ENCODE results near the gene ID3. TPM values are rescaled to one million over a fixed set of nuclear protein-coding genes. Genes with fewer than 3 reads are reported as not detected.

ID3 gene
- total RNA-seq, 2 experiments from 2014 or later: 14.4 to 34.2 TPM

GRCh38 chr1:23581219-23581618, 21.9 kb upstream of the ID3 start:
- CTCF ChIA-PET: interaction anchor here (0.9 to 3.4 kb wide), 3 partner anchors 23 to 55 kb away, joined by 3 to 25 read pairs (median 3); no protein-coding TSS in a partner anchor
- Mint-ChIP-seq H3K4me3 (no peak overlapping the region), H3K36me3 (no peaks in the 10 kb centered on the region), H3K9me3 (ENCODE audit: low read depth) (no peaks in the 10 kb centered on the region), H3K27ac (no peak overlapping the region), H3K4me1 (peaks cover 27% of the 10 kb centered on the region), H3K27me3 (peaks cover 5% of the 10 kb centered on the region)
- DNase-seq: no peak
- ATAC-seq: no peak

GRCh38 chr1:23578997-23579363, 19.7 kb upstream of the ID3 start:
- CTCF ChIA-PET: interaction anchor here (3.4 kb wide), 1 partner anchor 57 kb away, joined by 25 read pairs; no protein-coding TSS in a partner anchor
- Mint-ChIP-seq H3K4me1 (peaks cover 27% of the 10 kb centered on the region), H3K9me3 (ENCODE audit: low read depth) (no peaks in the 10 kb centered on the region), H3K4me3 (no peak overlapping the region), H3K36me3 (no peaks in the 10 kb centered on the region), H3K27me3 (no peaks in the 10 kb centered on the region), H3K27ac (no peak overlapping the region)
- ATAC-seq (no peak), DNase-seq (no peak)

GRCh38 chr1:23578311-23578996, 19.2 kb upstream of the ID3 start:
- DNase-seq (no peak), ATAC-seq (peak; percentile 48)
- H3K27me3 Mint-ChIP-seq: no peaks in the 10 kb centered on the region
- no peaks in the 10 kb centered on the region for H3K36me3 Mint-ChIP-seq
- CTCF ChIA-PET: interaction anchor here (1.5 to 6.1 kb wide), 6 partner anchors 20 to 58 kb away, joined by 4 to 71 read pairs (median 10); partner anchors contain the start of gene ID3
- H3K9me3 Mint-ChIP-seq (ENCODE audit: low read depth): no peaks in the 10 kb centered on the region
- H3K27ac Mint-ChIP-seq: peak overlapping the region; percentile 74
- peak overlapping the region; percentile 1 for H3K4me3 Mint-ChIP-seq
- peaks cover 27% of the 10 kb centered on the region for H3K4me1 Mint-ChIP-seq

DNA sequence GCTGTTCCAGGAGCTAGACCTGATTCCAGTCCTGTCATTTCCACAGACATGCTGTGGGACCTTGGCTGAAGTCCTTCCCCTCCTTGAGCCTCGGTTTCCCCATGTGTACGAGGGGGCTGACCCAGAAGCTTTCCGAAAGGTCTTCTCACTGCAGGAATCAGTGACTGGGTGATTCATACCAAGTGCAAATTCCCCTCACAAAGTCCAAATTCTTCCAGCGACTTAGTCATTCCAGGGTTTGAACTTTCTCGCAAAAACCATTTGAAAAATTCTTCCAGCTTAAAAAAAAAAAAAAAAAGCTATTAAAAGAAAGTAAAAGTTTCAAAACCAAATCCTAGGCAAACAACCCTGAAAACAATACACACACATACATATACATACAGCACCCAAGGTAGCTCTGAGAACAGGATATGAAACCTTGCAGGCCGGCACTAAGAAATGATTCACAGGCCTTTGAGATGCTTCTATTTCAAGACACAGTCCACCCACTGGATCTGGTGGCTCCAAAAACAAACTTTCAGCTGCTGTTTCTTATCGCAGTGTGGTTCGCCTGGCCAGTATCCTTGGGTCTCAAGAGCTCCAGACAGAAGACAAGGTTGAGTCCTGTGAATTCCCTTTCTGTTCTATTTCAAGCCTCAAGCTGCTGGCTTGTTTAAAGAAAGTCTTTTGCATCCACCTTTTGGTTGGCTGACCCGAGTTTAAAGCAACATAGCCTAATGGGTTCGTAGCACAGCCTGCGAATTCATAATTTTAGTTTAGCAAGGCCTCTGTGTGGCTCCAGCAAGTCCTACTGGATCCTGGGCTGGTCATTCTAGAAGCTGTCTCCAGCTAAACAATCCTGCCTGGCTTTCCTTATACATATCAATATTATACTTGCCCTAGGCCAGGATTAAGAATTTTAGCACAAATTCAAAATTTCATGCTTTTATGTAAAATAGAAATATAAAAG, 18.0 kb upstream of the ID3 start:
- no peaks in the 10 kb centered on the region for H3K36me3 Mint-ChIP-seq
- H3K27ac Mint-ChIP-seq: peak overlapping the region; percentile 84
- H3K9me3 Mint-ChIP-seq (ENCODE audit: low read depth): no peaks in the 10 kb centered on the region
- DNase-seq: peak; percentile 72
- no peaks in the 10 kb centered on the region for H3K27me3 Mint-ChIP-seq
- peaks cover 27% of the 10 kb centered on the region for H3K4me1 Mint-ChIP-seq
- ATAC-seq: peak; percentile 95
- peak overlapping the region; percentile 20 for H3K4me3 Mint-ChIP-seq
- CTCF ChIA-PET: interaction anchor here (0.7 to 6.1 kb wide), 17 partner anchors 11 to 80 kb away, joined by 3 to 71 read pairs (median 5); partner anchors contain the start of gene ID3

- Mint-ChIP-seq H3K4me3 (no peak overlapping the region), H3K27ac (peak overlapping the region; percentile 31)
- ATAC-seq: no peak
Measured at GRCh38 chr1:23576338-23577055, 17.2 kb upstream of the ID3 start.

GRCh38 chr1:23575226-23575810, 16.0 kb upstream of the ID3 start:
- Mint-ChIP-seq H3K27me3 (peaks cover 11% of the 10 kb centered on the region), H3K36me3 (no peaks in the 10 kb centered on the region), H3K4me1 (peaks cover 27% of the 10 kb centered on the region), H3K9me3 (ENCODE audit: low read depth) (no peaks in the 10 kb centered on the region), H3K27ac (peak overlapping the region; percentile 4), H3K4me3 (no peak overlapping the region)
- DNase-seq: no peak
- CTCF ChIA-PET: interaction anchor here (2.6 to 6.1 kb wide), 3 partner anchors 10 to 60 kb away, joined by 14 to 71 read pairs (median 18); no protein-coding TSS in a partner anchor
- ATAC-seq: no peak

More at GRCh38 chr1:23576338-23577055, 17.2 kb upstream of the ID3 start:
- no peak for DNase-seq
- Mint-ChIP-seq H3K27me3 (peaks cover 2% of the 10 kb centered on the region), H3K9me3 (ENCODE audit: low read depth) (no peaks in the 10 kb centered on the region), H3K4me1 (peaks cover 27% of the 10 kb centered on the region), H3K36me3 (no peaks in the 10 kb centered on the region)
- CTCF ChIA-PET: interaction anchor here (0.6 to 6.1 kb wide), 18 partner anchors 11 to 111 kb away, joined by 3 to 71 read pairs (median 5); partner anchors contain the start of gene ID3

DNA sequence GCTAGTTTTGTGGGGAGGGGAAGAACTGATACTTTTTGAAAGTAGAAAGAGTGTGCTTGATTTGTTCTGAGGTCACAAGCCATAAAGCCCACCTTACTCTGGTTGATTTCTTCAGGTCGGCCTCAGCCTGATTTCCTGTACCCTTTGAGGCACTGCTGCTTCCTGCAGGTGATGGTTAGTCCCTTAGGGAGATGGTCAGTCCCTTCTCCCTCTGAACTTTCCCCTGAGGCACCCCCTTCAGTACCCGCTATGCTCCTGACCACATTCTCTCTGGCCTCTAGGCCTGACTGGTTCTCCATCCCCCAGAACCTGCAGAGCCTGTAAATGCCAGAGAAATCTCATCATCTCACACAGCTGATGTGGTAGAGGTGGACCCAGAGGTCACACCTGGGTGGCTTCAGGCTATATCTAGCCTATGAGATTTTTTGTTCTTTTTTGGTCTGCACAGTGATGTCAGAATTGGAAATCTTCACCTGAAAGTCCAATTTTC, 15.0 kb upstream of the ID3 start:
- no peak for DNase-seq
- Mint-ChIP-seq H3K4me1 (peaks cover 26% of the 10 kb centered on the region), H3K4me3 (no peak overlapping the region), H3K36me3 (no peaks in the 10 kb centered on the region), H3K27ac (no peak overlapping the region), H3K9me3 (ENCODE audit: low read depth) (no peaks in the 10 kb centered on the region), H3K27me3 (peaks cover 19% of the 10 kb centered on the region)
- no peak for ATAC-seq
- CTCF ChIA-PET: interaction anchor here (0.9 to 6.1 kb wide), 2 partner anchors 15 to 61 kb away, joined by 3 to 71 read pairs; partner anchors contain the start of gene ID3

DNA sequence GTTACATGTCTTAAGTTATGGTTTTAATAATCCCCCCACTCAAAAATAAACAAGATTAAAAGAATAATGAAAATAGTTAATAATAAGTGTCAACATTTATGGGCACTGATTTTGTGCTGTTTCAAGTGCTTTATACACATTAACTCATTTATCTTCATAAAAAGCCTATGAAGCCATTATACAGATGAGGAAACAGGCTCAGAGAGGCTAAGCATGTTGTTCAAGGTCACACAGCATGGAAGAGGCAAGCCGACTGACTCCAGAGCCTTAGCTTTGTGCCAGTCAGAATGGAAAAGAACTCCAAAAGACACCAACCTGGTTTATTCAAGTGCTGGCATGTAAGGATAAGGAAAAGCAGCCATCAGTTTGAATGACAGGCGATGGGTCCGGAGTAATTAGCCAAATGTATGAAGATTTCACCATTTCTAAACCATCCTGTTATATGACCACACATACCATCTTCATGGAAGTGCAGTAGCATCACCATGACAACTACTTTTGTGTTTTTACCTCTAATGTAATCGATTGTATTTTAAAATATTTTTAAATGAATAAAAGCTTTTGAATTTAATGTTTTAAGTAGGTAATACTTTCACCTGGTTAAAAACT, 14.4 kb upstream of the ID3 start:
- Mint-ChIP-seq H3K4me1 (peaks cover 21% of the 10 kb centered on the region), H3K9me3 (ENCODE audit: low read depth) (no peaks in the 10 kb centered on the region)
- CTCF ChIA-PET: interaction anchor here (0.8 to 6.1 kb wide), 3 partner anchors 14 to 84 kb away, joined by 3 to 71 read pairs (median 3); partner anchors contain the start of gene ID3

DNA sequence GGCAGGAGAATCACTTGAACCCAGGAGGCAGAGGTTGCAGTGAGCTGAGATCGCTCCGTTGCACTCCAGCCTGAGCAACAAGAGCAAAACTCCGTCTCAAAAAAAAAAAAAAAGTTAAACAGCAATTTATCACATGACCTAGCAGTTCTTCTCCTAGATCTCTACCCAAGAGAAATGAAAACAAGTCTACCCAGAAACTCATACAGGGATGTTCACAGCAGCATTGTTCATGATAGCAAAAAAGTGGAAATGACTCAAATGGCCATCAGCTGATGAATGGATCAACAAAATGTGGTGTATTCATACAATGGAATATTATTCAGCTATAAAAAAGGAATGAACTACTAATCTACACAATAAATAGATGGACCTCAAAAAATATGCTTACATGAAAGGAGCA, 12.2 kb upstream of the ID3 start:
- Mint-ChIP-seq H3K4me1 (peaks cover 6% of the 10 kb centered on the region), H3K9me3 (ENCODE audit: low read depth) (no peaks in the 10 kb centered on the region), H3K36me3 (peaks cover 1% of the 10 kb centered on the region), H3K4me3 (no peak overlapping the region), H3K27ac (no peak overlapping the region), H3K27me3 (peaks cover 41% of the 10 kb centered on the region)
- no peak for ATAC-seq
- no peak for DNase-seq
- CTCF ChIA-PET: interaction anchor here (1.5 kb wide), 1 partner anchor 66 kb away, joined by 4 read pairs; no protein-coding TSS in a partner anchor

More for the DNA sequence above, 14.4 kb upstream of the ID3 start:
- DNase-seq (no peak), ATAC-seq (no peak)
- H3K27ac Mint-ChIP-seq: no peak overlapping the region
- H3K4me3 Mint-ChIP-seq: no peak overlapping the region
- peaks cover 25% of the 10 kb centered on the region for H3K27me3 Mint-ChIP-seq
- no peaks in the 10 kb centered on the region for H3K36me3 Mint-ChIP-seq

GRCh38 chr1:23570001-23570691, 10.8 kb upstream of the ID3 start:
- Mint-ChIP-seq H3K36me3 (peaks cover 1% of the 10 kb centered on the region), H3K27ac (no peak overlapping the region), H3K9me3 (ENCODE audit: low read depth) (no peaks in the 10 kb centered on the region), H3K4me1 (peaks cover 6% of the 10 kb centered on the region), H3K4me3 (no peak overlapping the region), H3K27me3 (peaks cover 53% of the 10 kb centered on the region)
- DNase-seq (no peak), ATAC-seq (no peak)
- CTCF ChIA-PET: interaction anchor here (0.6 to 1.2 kb wide), 3 partner anchors 15 to 69 kb away, joined by 3 read pairs; no protein-coding TSS in a partner anchor

GRCh38 chr1:23568608-23569383, 9.5 kb upstream of the ID3 start:
- ATAC-seq (no peak), DNase-seq (no peak)
- Mint-ChIP-seq H3K9me3 (ENCODE audit: low read depth) (no peaks in the 10 kb centered on the region), H3K4me3 (peak overlapping the region; percentile 50), H3K27ac (no peak overlapping the region), H3K4me1 (peaks cover 6% of the 10 kb centered on the region), H3K27me3 (peaks cover 63% of the 10 kb centered on the region), H3K36me3 (peaks cover 1% of the 10 kb centered on the region)
- CTCF ChIA-PET: interaction anchor here (0.8 to 1.3 kb wide), 2 partner anchors 66 to 68 kb away, joined by 3 to 5 read pairs; no protein-coding TSS in a partner anchor

Measured in activated CD8-positive, alpha-beta memory T cell treated with anti-CD3 and anti-CD28 coated beads, Interleukin-2, amount 10 ng/mL, durations not matched to agents 7 days and 5 days (primary cell).